GM19240 (cell line): Measurements from ENCODE around the gene ANK3.

ENCODE experiments used
- DNase-seq: peaks from one replicate; pipeline ENCODE4 v3.0.0; 2011; ENCODE audit warnings: low spot score; ENCODE audit not compliant: insufficient read length

The ANK3 gene

GRCh38 chr10:60141896-60142559 is 247.6 kb downstream of the ANK3 start:
- DNase-seq = no peak

GRCh38 chr10:60140651-60141632 is 248.7 kb downstream of the ANK3 start:
- DNase-seq = no peak

GRCh38 chr10:60139798-60140566 is 249.7 kb downstream of the ANK3 start:
- DNase-seq = no peak

DNA sequence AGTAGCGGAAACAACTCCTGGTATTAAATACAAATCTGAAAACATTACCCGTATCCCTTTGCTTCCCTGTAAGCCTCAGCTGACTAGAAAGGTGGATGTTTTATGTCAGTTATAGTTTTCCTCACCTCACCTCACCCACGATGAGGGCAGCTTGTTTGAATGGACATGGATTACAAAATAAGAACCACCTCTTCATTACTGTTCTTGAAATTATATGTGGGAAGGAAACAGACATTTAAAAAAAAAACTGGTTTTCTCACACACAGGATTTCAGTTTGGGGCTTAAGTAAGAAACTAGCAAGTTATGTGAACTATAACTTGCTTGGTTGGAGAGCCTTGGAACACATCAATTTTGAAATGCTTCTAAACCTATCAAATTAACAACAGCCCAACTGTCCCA is 250.4 kb downstream of the ANK3 start:
- DNase-seq = no peak

GRCh38 chr10:60138842-60139241 is 250.8 kb downstream of the ANK3 start:
- no peak for DNase-seq

DNA sequence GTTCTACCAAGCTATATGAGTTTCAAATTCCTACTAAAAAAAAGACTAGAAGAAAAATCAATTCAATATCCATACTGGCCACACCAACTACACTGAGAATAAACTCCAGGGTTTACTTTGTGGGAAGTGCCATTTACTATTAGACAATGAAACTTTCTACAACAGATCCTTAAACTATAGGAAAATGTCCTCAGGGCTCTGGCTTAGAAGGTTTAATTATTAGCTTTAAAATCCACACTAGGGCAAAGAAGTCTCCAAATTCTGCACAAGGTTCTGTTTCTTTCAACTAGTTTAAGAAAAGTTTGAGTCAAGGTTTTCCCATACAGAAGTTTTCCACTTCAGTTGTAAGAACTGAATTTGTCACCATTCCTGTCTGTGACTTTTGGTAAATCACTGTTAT is 251.6 kb downstream of the ANK3 start:
- DNase-seq = no peak

GRCh38 chr10:60137292-60137992 is 252.2 kb downstream of the ANK3 start:
- no peak for DNase-seq

- no peak for DNase-seq
Measured at GRCh38 chr10:60135020-60135419, 254.7 kb downstream of the ANK3 start.

GRCh38 chr10:60134548-60134947 is 255.1 kb downstream of the ANK3 start:
- no peak for DNase-seq

DNA sequence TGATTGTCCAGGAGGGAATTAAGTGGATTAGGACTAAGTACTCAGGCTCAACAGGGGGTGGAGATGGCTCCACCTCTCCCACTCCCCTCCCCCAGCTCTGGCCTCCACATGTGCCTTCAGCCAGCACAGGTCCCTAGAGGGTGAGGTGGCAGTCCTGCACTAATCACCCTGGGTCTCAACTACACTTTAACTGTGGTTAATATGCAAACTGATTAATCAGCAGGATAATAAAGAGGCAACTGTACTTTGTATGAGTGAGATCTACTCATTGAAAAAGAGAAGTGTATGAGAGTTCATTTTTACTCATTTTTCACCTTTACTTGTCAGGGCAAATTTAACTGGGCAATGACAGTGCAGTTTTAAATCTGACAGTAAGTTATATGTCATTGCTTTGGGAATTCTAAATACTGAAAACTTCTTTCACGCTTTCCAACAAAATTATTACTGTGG is 259.5 kb downstream of the ANK3 start:
- no peak for DNase-seq

GRCh38 chr10:60125895-60126294 is 263.8 kb downstream of the ANK3 start:
- DNase-seq = no peak

DNA sequence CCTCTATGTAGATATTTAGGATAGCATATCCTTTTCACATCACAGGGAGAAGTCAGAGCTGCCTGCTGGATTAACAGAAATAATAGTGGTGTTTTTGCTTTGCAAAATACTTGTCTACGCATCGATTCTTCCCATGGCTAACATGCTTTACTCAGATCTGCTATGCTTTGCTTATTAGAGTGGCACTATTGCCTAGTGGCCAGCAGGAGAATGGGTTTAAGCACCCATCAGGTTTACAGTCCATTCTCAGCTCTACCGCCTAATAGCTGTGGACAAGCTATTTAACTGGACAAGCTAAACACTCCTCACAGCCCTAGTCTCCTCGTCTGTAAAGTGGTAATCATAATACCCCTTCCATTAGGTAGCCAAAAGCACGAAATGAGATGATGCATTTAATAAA is 265.1 kb downstream of the ANK3 start:
- DNase-seq = no peak

DNA sequence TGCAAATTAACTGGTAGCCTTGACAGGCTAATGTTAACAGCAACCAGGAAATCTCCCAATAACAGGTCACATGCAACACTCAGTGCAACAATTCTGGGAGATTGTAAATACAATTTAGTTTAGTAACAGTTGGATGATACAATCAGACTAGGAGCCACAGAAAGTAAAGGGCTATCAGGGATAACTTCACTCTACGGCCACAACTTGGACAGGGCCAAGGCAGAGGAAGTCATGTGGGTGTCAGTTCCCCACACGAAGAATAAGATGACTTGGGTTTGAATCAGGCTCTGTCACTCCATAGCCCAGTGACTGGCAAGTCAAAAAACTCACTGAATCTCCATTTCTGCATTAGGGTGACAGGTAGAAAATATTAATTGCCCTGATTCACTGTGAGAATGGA is 266.0 kb downstream of the ANK3 start:
- DNase-seq = no peak

DNA sequence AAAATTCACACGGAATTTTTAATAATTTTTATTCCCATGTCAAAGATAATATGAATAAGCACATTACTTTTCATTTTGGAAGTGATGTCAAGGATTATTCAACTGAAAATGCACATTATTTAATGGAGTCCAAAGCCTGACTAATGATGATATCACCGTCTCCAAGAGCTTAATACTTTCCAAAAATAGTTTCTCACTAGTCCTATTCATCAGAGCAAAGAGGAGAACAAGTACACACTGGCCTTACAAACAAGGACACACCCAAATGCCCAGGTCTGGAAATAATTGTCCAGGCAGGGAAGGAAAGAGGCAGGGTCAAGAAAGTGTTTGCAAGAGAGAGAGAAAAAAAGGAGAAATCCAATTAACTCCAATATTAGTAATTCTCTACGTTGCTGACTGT is 266.5 kb downstream of the ANK3 start:
- no peak for DNase-seq

DNA sequence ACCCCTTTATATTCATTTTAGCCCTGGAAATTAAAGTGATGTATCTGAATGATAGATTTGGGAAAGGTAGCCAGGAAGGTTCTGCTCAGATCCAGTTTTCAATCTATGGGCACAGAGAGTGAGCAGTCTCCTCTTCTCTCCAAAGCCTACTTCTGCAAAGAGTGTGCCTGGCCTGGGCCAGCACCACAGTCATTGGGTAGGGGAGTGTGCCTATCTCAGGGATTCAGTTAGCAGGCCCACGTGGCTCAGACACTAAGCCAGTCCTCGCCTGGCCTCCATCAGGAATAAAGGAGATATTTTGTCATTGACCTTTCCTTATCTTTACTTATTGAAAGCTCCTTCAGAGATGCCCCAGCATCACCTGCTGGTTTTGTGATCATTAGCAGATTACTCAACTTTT is 267.5 kb downstream of the ANK3 start:
- DNase-seq = no peak

DNA sequence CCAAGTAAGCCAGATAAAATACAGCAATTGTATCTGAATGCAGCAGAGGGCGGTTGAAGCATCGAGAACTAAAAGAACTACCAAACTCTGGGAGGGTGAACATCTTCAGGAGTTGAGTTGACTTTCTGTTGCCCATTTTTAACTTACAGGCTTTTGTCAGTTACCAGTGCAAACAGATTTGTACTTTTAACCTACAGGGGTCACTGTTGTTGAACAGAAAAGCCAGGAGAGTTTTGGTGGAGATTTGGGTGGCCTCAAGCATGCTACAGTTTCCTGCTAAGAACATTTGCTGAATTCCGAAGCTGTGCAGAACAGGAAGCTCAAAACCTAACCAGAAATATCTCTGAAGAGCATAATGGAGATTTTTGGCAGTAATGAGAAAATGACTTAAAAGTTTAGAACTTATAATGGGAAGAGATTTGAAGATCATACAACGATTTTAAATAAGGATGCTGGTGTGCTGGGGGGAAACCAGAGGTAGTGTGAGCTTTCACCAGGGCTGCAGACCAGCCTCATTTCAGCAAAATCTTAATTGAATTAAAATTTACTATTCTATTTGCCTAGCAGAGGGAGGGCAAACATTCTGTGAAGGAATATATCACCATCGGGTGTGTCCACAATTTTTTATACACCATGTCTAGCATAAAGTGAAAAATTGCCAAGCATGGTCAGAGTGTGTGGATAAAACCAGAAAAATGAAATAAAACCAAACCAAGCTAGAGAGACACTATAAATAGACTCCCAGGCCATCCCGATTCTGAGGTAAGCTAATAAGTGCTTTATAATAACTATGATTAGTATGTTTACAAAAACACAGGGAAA is 274.7 kb downstream of the ANK3 start:
- no peak for DNase-seq

GRCh38 chr10:60110739-60111138 is 278.9 kb downstream of the ANK3 start:
- no peak for DNase-seq

GRCh38 chr10:60107308-60107976 is 282.2 kb downstream of the ANK3 start:
- DNase-seq = no peak

DNA sequence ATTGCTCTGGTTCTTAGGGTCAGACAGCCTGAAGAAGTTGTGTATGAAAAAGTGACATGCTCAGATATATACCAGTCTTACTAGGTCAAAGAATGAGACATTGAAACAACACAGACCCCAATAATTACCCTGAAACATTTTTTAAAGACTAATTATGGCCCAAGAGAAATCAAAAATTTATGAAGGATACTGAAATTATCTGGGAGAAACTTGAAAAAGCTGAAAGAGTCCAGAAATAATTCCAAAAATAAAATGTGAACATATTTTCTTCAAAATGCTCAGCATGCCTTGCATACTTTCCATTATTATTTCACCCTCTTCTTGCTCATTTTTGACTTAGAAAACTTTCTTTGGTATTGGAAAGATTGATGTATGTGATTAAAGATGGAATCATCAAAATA is 284.4 kb downstream of the ANK3 start:
- DNase-seq = no peak

- DNase-seq = no peak
Measured at GRCh38 chr10:60101821-60102220, 287.9 kb downstream of the ANK3 start.
